ENCODE results near the gene EYA2. TPM values are rescaled to one million over a fixed set of nuclear protein-coding genes. Genes with fewer than 3 reads are reported as not detected.

Gene EYA2
- total RNA-seq, 1 donor from 2014 or later, result 8.1 TPM

DNA sequence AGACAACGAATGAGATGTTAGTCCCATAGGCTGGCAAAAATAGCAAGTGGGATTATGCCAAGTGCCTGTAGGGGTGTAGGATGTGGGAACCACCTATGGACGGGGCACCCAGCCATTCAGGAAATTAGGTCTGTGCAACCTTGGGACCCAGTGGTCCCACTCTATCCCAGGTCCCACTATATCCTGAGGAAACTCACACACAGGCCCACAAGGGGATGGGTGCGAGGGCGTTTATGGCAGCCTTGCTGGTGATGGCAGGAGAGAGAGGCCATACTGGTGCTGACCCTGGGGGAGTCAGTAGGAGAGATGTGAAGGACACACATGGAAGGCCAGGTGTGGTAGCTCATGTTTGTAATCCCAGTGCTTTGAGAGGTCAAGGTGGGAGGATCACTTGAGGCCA is 163.6 kb downstream of the EYA2 start:
- Histone ChIP-seq H3K4me3 (no peak overlapping the region), H3K27me3 (no peaks in the 10 kb centered on the region), H3K4me1 (peaks cover 7% of the 10 kb centered on the region), H3K27ac (no peak overlapping the region), H3K36me3 (no peaks in the 10 kb centered on the region), H3K9me3 (no peaks in the 10 kb centered on the region)
- no peak for DNase-seq (ENCODE audit: extremely low spot score in 2 of 2)
- TF ChIP-seq POLR2AphosphoS5 (IDR thresholded peaks at IDR 0.05; ENCODE audit: insufficient read depth in 1 of 2, low read depth in 1 of 2), result no peak
- TF ChIP-seq POLR2A (IDR thresholded peaks at IDR 0.05), result no peak
- TF ChIP-seq, protein P1, sequence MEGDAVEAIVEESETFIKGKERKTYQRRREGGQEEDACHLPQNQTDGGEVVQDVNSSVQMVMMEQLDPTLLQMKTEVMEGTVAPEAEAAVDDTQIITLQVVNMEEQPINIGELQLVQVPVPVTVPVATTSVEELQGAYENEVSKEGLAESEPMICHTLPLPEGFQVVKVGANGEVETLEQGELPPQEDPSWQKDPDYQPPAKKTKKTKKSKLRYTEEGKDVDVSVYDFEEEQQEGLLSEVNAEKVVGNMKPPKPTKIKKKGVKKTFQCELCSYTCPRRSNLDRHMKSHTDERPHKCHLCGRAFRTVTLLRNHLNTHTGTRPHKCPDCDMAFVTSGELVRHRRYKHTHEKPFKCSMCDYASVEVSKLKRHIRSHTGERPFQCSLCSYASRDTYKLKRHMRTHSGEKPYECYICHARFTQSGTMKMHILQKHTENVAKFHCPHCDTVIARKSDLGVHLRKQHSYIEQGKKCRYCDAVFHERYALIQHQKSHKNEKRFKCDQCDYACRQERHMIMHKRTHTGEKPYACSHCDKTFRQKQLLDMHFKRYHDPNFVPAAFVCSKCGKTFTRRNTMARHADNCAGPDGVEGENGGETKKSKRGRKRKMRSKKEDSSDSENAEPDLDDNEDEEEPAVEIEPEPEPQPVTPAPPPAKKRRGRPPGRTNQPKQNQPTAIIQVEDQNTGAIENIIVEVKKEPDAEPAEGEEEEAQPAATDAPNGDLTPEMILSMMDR (IDR thresholded peaks at IDR 0.05), result no peak
- intact Hi-C loops (cut with DNase I), result no loop called here

- intact Hi-C loops (cut with DNase I), result no loop called here
- Histone ChIP-seq H3K9me3 (no peaks in the 10 kb centered on the region), H3K27me3 (no peaks in the 10 kb centered on the region), H3K27ac (no peak overlapping the region), H3K36me3 (no peaks in the 10 kb centered on the region), H3K4me3 (no peak overlapping the region), H3K4me1 (peaks cover 7% of the 10 kb centered on the region)
- no peak for TF ChIP-seq POLR2A (IDR thresholded peaks at IDR 0.05)
- peak in 1 of 2 donors; percentile 16 for DNase-seq (ENCODE audit: extremely low spot score in 2 of 2)
Observed at GRCh38 chr20:47059536-47059935, 164.9 kb downstream of the EYA2 start.

DNA sequence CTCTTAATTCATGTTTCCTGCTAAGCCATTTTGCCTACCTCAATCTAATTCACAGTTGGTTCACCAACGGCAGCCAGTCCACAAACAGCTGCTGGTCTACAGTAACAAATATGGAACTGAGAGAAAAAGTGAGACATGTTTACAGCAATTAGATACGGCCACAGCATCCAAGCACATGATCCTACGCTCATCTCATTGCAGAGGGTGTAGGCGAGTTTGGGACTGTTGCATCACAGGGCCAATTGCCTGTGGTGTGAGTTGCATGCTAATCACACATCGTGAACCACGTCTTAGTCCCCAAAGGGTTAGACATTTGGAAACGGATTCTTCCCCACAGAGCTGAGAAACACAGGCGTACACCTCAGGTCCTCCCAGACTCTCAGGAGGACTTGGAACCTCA is 166.9 kb downstream of the EYA2 start:
- Histone ChIP-seq H3K27me3 (no peaks in the 10 kb centered on the region), H3K9me3 (no peaks in the 10 kb centered on the region), H3K27ac (no peak overlapping the region), H3K4me3 (no peak overlapping the region), H3K4me1 (no peaks in the 10 kb centered on the region), H3K36me3 (no peaks in the 10 kb centered on the region)
- DNase-seq (ENCODE audit: extremely low spot score in 2 of 2), result no peak
- intact Hi-C loops (cut with DNase I), result no loop called here
- no peak for TF ChIP-seq POLR2A (IDR thresholded peaks at IDR 0.05)
- no peak for TF ChIP-seq POLR2AphosphoS5 (IDR thresholded peaks at IDR 0.05; ENCODE audit: insufficient read depth in 1 of 2, low read depth in 1 of 2)
- TF ChIP-seq, protein P1 (IDR thresholded peaks at IDR 0.05), result no peak

- TF ChIP-seq, protein P1 (IDR thresholded peaks at IDR 0.05), result no peak
- no peak for TF ChIP-seq POLR2AphosphoS5 (IDR thresholded peaks at IDR 0.05; ENCODE audit: insufficient read depth in 1 of 2, low read depth in 1 of 2)
- no peak for TF ChIP-seq POLR2A (IDR thresholded peaks at IDR 0.05)
- Histone ChIP-seq H3K27ac (no peak overlapping the region), H3K9me3 (no peaks in the 10 kb centered on the region), H3K27me3 (no peaks in the 10 kb centered on the region), H3K4me1 (no peaks in the 10 kb centered on the region), H3K36me3 (no peaks in the 10 kb centered on the region), H3K4me3 (no peak overlapping the region)
- intact Hi-C loops (cut with DNase I), result no loop called here
- DNase-seq (ENCODE audit: extremely low spot score in 2 of 2), result no peak
Observed at GRCh38 chr20:47062226-47062890, 167.7 kb downstream of the EYA2 start.

- TF ChIP-seq POLR2A (IDR thresholded peaks at IDR 0.05), result no peak
- TF ChIP-seq, protein P1 (IDR thresholded peaks at IDR 0.05), result no peak
- no peak for TF ChIP-seq POLR2AphosphoS5 (IDR thresholded peaks at IDR 0.05; ENCODE audit: insufficient read depth in 1 of 2, low read depth in 1 of 2)
- H3K27ac ChIP-seq, result no peak overlapping the region
- DNase-seq (ENCODE audit: extremely low spot score in 2 of 2), result no peak
- intact Hi-C loops (cut with DNase I), result no loop called here
- no peak overlapping the region for H3K4me3 ChIP-seq
- no peaks in the 10 kb centered on the region for H3K4me1 ChIP-seq
- peaks cover 8% of the 10 kb centered on the region for H3K9me3 ChIP-seq
- H3K36me3 ChIP-seq, result no peaks in the 10 kb centered on the region
- no peaks in the 10 kb centered on the region for H3K27me3 ChIP-seq
Observed at GRCh38 chr20:47063407-47063806, 168.8 kb downstream of the EYA2 start.
